ENCODE measurements around the gene PABPN1L.

PABPN1L gene

GRCh38 chr16:88867581-88868246 lies 1.3 kb upstream of the PABPN1L start:
- DNase-seq, result no peak

- DNase-seq, result no peak
These were observed 718 bp downstream of the PABPN1L start for GRCh38 chr16:88865742-88866141.

- DNase-seq, result no peak
These were observed 1.1 kb downstream of the PABPN1L start for GRCh38 chr16:88865310-88865709.

GRCh38 chr16:88864521-88864920 lies 1.9 kb downstream of the PABPN1L start:
- DNase-seq, result no peak

GRCh38 chr16:88864099-88864498 lies 2.4 kb downstream of the PABPN1L start:
- DNase-seq, result no peak

GRCh38 chr16:88863426-88863825 lies 3.0 kb downstream of the PABPN1L start:
- DNase-seq, result no peak

- DNase-seq, result no peak
These were observed 3.5 kb downstream of the PABPN1L start for GRCh38 chr16:88862968-88863367.

- DNase-seq, result no peak
These were observed 5.1 kb downstream of the PABPN1L start for GRCh38 chr16:88861359-88861758.

- no peak for DNase-seq
These were observed 6.9 kb downstream of the PABPN1L start for GRCh38 chr16:88859381-88860091.

- peak; percentile 24 for DNase-seq
These were observed 8.6 kb downstream of the PABPN1L start for GRCh38 chr16:88857728-88858339.

- peak; percentile 96 for DNase-seq
These were observed 9.4 kb downstream of the PABPN1L start, which contains the start of the genes GALNS and TRAPPC2L for GRCh38 chr16:88856828-88857727. Gene GALNS (minus strand): TSS chr16:88856947. CDS start chr16:88856877, 70 bp downstream. Gene TRAPPC2L (plus strand): TSS chr16:88857127. CDS start chr16:88857151, 24 bp downstream.

GRCh38 chr16:88856122-88856827 lies 10.2 kb downstream of the PABPN1L start:
- DNase-seq, result no peak

- no peak for DNase-seq
These were observed 10.7 kb downstream of the PABPN1L start for GRCh38 chr16:88855736-88856121.

GRCh38 chr16:88855176-88855575 lies 11.3 kb downstream of the PABPN1L start:
- no peak for DNase-seq

- DNase-seq, result no peak
These were observed 12.0 kb downstream of the PABPN1L start for GRCh38 chr16:88854306-88855111.

GRCh38 chr16:88853325-88853941 lies 13.0 kb downstream of the PABPN1L start:
- no peak for DNase-seq

GRCh38 chr16:88851616-88852015 lies 14.8 kb downstream of the PABPN1L start:
- DNase-seq, result no peak

GRCh38 chr16:88850531-88851199 lies 15.8 kb downstream of the PABPN1L start:
- no peak for DNase-seq

- DNase-seq, result no peak
These were observed 17.9 kb downstream of the PABPN1L start for GRCh38 chr16:88848557-88848956.

- DNase-seq, result no peak
These were observed 18.8 kb downstream of the PABPN1L start for GRCh38 chr16:88847654-88848053.

Measured in NCI-H2107 (cell line).